ENCODE results near the gene SPRY4. TPM values are rescaled to one million over a fixed set of nuclear protein-coding genes. Genes with fewer than 3 reads are reported as not detected.
A peak's percentile ranks its signal among the peaks of the same experiment; 100 is the strongest.

The SPRY4 gene
- total RNA-seq, 8 experiments from 2014 or later: 2.1 to 41.9 (median 6.9) TPM

- in situ Hi-C loops (cut with MboI; ENCODE audit: low pct_unique_long_range_greater_than_20kb in 2 of 9, low sequenced_read_pairs in 9 of 9, unreplicated experiment in 9 of 9): no loop called here
- WGBS, 10 experiments: 73 to 100% (median 88%) methylated on average over 3 to 8 of the region's 8 CpGs; no CpG with 5 or more reads in 1 of the 10 experiments
- H3K27ac ChIP-seq: no peak overlapping the region
- no peak overlapping the region for H3K4me3 ChIP-seq
- peak in 1 of 8 experiments; percentile 16 for ATAC-seq (replicated peaks in 6 of 8)
- H3K4me1 ChIP-seq (replicated peaks in 1 of 2): peaks cover 4 to 15% of the 10 kb centered on the region in 2 donors
Measured at GRCh38 chr5:142295960-142296860, 28.6 kb downstream of the SPRY4 start.

- 64 to 98% (median 91%) methylated on average over 6 to 19 of the region's 23 CpGs; no CpG with 5 or more reads in 3 of the 10 experiments for WGBS, 10 experiments
- in situ Hi-C loops (cut with MboI; ENCODE audit: low pct_unique_long_range_greater_than_20kb in 2 of 9, low sequenced_read_pairs in 9 of 9, unreplicated experiment in 9 of 9): no loop called here
- H3K4me1 ChIP-seq (replicated peaks in 1 of 2): peaks cover 4 to 20% of the 10 kb centered on the region in 2 donors
- H3K4me3 ChIP-seq: no peak overlapping the region
- H3K27ac ChIP-seq: no peak overlapping the region
- ATAC-seq (replicated peaks in 6 of 8): peak in 5 of 8 experiments; percentile 49 to 96 (median 89)
Measured at GRCh38 chr5:142295084-142295758, 29.6 kb downstream of the SPRY4 start.

DNA sequence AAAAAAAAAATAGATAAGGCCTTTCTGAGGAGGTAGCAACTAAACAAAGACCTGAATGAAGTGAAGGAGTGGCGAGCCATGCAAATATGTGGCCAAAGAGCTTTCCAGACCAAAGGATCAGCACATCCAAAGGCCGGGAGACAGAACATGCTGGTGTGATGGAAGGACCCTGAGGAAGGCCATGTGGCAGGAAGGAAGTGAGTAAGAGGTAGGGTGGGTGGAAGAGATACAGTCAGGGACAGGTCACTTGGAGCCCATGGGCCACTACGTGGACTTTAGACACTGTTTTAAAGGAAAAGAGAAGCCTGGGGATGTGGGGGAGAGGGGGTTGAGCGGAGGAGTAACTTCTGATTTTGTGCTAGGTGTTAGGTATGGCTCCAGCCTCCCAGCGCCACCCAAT, 31.3 kb downstream of the SPRY4 start:
- Histone ChIP-seq H3K27ac (no peak overlapping the region), H3K4me1 (replicated peaks in 1 of 2) (peaks cover 4 to 20% of the 10 kb centered on the region in 2 donors), H3K4me3 (no peak overlapping the region)
- 32 to 100% (median 83%) methylated on average over 1 to 5 of the region's 5 CpGs; no CpG with 5 or more reads in 3 of the 10 experiments for WGBS, 10 experiments
- in situ Hi-C loops (cut with MboI; ENCODE audit: low pct_unique_long_range_greater_than_20kb in 2 of 9, low sequenced_read_pairs in 9 of 9, unreplicated experiment in 9 of 9): no loop called here
- ATAC-seq (replicated peaks in 6 of 8): no peak

- H3K4me3 ChIP-seq: no peak overlapping the region
- H3K27ac ChIP-seq: no peak overlapping the region
- in situ Hi-C loops (cut with MboI; ENCODE audit: low pct_unique_long_range_greater_than_20kb in 2 of 9, low sequenced_read_pairs in 9 of 9, unreplicated experiment in 9 of 9): no loop called here
- 70 to 100% (median 96%) methylated on average over 1 to 3 of the region's 3 CpGs; no CpG with 5 or more reads in 1 of the 10 experiments for WGBS, 10 experiments
- no peak for ATAC-seq (replicated peaks in 6 of 8)
- peaks cover 4 to 20% of the 10 kb centered on the region in 2 donors for H3K4me1 ChIP-seq (replicated peaks in 1 of 2)
Measured at GRCh38 chr5:142292808-142293207, 32.0 kb downstream of the SPRY4 start.

DNA sequence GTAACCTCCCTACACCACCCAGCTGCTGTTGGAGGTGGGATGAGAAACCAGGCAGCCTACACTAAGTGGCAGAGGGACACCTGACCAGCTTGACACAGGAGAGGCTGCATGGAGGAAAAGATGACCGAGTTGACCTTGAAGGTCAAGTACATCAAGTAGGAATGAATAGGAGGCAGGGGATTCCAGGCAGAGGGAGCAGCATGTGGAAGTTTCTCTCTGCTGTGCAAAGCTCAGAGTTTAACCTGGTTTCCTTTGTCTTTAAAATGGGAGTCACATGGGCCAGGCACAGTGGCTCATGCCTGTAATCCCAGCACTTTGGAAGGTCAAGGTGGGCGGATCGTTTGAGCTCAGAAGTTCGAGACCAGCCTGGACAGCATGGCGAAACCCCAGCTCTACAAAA, 32.6 kb downstream of the SPRY4 start:
- H3K4me1 ChIP-seq (replicated peaks in 1 of 2): peaks cover 4 to 25% of the 10 kb centered on the region in 2 donors
- in situ Hi-C loops (cut with MboI; ENCODE audit: low pct_unique_long_range_greater_than_20kb in 2 of 9, low sequenced_read_pairs in 9 of 9, unreplicated experiment in 9 of 9): no loop called here
- H3K4me3 ChIP-seq: no peak overlapping the region
- WGBS, 10 experiments: 20 to 100% (median 72%) methylated on average over 1 to 5 of the region's 5 CpGs; no CpG with 5 or more reads in 1 of the 10 experiments
- H3K27ac ChIP-seq: no peak overlapping the region
- no peak for ATAC-seq (replicated peaks in 6 of 8)

GRCh38 chr5:142290577-142291299, 34.1 kb downstream of the SPRY4 start:
- ATAC-seq (replicated peaks in 6 of 8): peak in 2 of 8 experiments; percentile 24 to 25

DNA sequence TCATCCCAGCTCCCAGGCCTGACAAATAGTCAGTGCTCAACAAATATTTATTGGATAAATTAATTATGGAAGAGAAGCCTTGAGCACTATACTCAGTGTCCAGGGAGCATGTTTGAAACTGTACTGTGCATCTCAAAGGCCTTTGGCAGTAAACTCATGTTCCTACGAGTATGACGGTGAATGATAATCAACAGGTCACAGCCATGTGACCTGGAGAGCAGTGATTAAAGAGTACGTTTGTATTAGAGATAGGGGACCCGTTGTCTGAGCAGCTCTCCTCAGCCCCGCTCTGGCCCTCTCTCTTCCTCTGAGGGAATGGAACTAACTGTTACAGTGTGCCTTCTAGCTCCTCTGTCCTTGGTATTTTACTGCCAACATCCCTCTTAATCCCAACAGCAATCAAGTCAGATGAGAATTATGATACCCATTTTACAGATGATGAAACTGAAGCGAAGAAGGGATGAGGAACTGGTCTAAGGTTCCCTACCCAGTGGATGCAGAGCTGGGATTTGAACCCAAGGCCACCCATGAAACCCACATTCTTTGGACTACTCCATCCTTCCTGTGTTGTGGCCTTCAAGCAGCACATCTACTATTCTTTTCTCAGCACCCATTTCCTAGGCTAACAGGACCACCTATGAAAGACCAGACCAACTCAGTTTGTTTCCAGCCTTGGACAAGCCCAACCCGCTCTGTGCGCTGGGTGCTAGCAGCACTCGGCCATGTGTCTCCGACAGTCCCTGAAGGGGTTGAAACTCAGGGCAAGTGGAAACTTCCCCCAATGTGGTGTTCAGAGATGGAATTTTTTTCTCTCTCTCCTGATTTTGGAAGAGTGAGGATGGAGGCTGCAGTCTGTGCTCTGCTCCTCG, 34.9 kb downstream of the SPRY4 start:
- in situ Hi-C loops (cut with MboI; ENCODE audit: low pct_unique_long_range_greater_than_20kb in 2 of 9, low sequenced_read_pairs in 9 of 9, unreplicated experiment in 9 of 9): no loop called here
- no peak overlapping the region for H3K4me3 ChIP-seq
- WGBS, 10 experiments: 0 to 100% (median 86%) methylated on average over 1 to 8 of the region's 11 CpGs
- no peak overlapping the region for H3K27ac ChIP-seq
- peaks cover 0 to 12% of the 10 kb centered on the region in 2 donors for H3K4me1 ChIP-seq (replicated peaks in 1 of 2)
- no peak for ATAC-seq (replicated peaks in 6 of 8)

More at GRCh38 chr5:142290577-142291299, 34.1 kb downstream of the SPRY4 start:
- Histone ChIP-seq H3K4me1 (replicated peaks in 1 of 2) (peaks cover 4 to 19% of the 10 kb centered on the region in 2 donors), H3K4me3 (no peak overlapping the region), H3K27ac (no peak overlapping the region)
- in situ Hi-C loops (cut with MboI; ENCODE audit: low pct_unique_long_range_greater_than_20kb in 2 of 9, low sequenced_read_pairs in 9 of 9, unreplicated experiment in 9 of 9): no loop called here
- 0 to 64% (median 8%) methylated on average over 1 to 3 of the region's 5 CpGs; no CpG with 5 or more reads in 4 of the 10 experiments for WGBS, 10 experiments

DNA sequence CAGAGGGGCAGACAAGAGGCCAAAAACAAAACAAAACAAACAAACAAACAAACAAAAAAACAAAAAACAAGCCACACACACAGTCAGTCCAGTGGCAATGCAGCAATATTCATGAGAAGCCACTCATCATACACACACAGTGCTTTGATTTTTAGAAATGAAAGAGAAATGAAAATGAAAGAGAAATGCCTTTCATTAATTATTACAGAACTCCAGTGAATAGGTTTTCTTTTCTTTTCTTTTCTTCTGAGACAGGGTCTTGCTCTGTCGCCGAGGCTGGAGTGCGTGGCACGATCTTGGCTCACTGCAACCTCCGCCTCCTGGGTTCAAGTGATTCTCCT, 36.9 kb downstream of the SPRY4 start:
- no peak for ATAC-seq (replicated peaks in 6 of 8)
- Histone ChIP-seq H3K4me1 (replicated peaks in 1 of 2) (peaks cover 0 to 12% of the 10 kb centered on the region in 2 donors), H3K4me3 (no peak overlapping the region), H3K27ac (no peak overlapping the region)
- in situ Hi-C loops (cut with MboI; ENCODE audit: low pct_unique_long_range_greater_than_20kb in 2 of 9, low sequenced_read_pairs in 9 of 9, unreplicated experiment in 9 of 9): no loop called here
- WGBS, 10 experiments: 66 to 100% (median 88%) methylated on average over 1 to 5 of the region's 5 CpGs; no CpG with 5 or more reads in 4 of the 10 experiments

- no peak overlapping the region for H3K4me3 ChIP-seq
- in situ Hi-C loops (cut with MboI; ENCODE audit: low pct_unique_long_range_greater_than_20kb in 2 of 9, low sequenced_read_pairs in 9 of 9, unreplicated experiment in 9 of 9): no loop called here
- H3K4me1 ChIP-seq (replicated peaks in 1 of 2): peaks cover 0 to 10% of the 10 kb centered on the region in 2 donors
- H3K27ac ChIP-seq: no peak overlapping the region
- ATAC-seq (replicated peaks in 6 of 8): peak in 1 of 8 experiments; percentile 20
- 32 to 100% (median 69%) methylated on average over 1 to 8 of the region's 17 CpGs for WGBS, 10 experiments
Measured at GRCh38 chr5:142287096-142287972, 37.5 kb downstream of the SPRY4 start.

DNA sequence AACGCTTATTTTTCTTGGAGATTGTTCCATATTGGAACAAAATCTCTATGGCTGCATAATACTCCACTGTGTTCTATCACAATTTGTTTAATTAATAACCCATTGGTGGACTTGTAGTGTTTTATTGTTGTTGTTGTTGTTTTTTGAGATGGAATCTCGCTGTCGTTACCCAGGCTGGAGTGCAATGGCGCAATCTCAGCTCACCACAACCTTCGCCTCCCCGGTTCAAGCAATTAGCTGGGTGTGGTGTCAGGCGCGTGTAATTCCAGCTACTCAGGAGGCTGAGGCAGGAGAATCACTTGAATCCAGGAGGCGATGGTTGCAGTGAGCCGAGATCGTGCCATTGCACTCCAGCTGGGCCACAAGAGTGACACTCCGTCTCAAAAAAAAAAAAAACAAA, 38.7 kb downstream of the SPRY4 start:
- in situ Hi-C loops (cut with MboI; ENCODE audit: low pct_unique_long_range_greater_than_20kb in 2 of 9, low sequenced_read_pairs in 9 of 9, unreplicated experiment in 9 of 9): no loop called here
- Histone ChIP-seq H3K27ac (no peak overlapping the region), H3K4me1 (replicated peaks in 1 of 2) (peaks cover 0 to 10% of the 10 kb centered on the region in 2 donors), H3K4me3 (no peak overlapping the region)
- WGBS, 10 experiments: 73 to 98% (median 93%) methylated on average over 2 to 12 of the region's 12 CpGs; no CpG with 5 or more reads in 2 of the 10 experiments
- ATAC-seq (replicated peaks in 6 of 8): no peak

- in situ Hi-C loops (cut with MboI; ENCODE audit: low pct_unique_long_range_greater_than_20kb in 2 of 9, low sequenced_read_pairs in 9 of 9, unreplicated experiment in 9 of 9): no loop called here
- 76 to 100% (median 93%) methylated on average over 1 to 5 of the region's 6 CpGs; no CpG with 5 or more reads in 2 of the 10 experiments for WGBS, 10 experiments
- Histone ChIP-seq H3K4me3 (no peak overlapping the region), H3K4me1 (replicated peaks in 1 of 2) (peaks cover 27 to 33% of the 10 kb centered on the region in 2 donors), H3K27ac (no peak overlapping the region)
- ATAC-seq (replicated peaks in 6 of 8): no peak
Measured at GRCh38 chr5:142283304-142283703, 41.5 kb downstream of the SPRY4 start.

All from motor neuron (in vitro differentiated cells).